GM18858 (cell line): Measurements from ENCODE around the gene PRKAG2.

Experiments used
- ATAC-seq: cut with Tn5 transposase; IDR thresholded peaks from one replicate; pipeline ENCODE4 v1.9.1; 2021; ENCODE audit not compliant: unreplicated experiment

The PRKAG2 gene

GRCh38 chr7:151866761-151867655 is 9.9 kb downstream of the PRKAG2 start:
- ATAC-seq, result no peak

GRCh38 chr7:151866028-151866427 is 10.9 kb downstream of the PRKAG2 start:
- no peak for ATAC-seq

- no peak for ATAC-seq
These were observed 11.7 kb downstream of the PRKAG2 start for GRCh38 chr7:151865070-151865670.

GRCh38 chr7:151864561-151864960 is 12.4 kb downstream of the PRKAG2 start:
- ATAC-seq, result no peak

GRCh38 chr7:151864081-151864480 is 12.8 kb downstream of the PRKAG2 start:
- ATAC-seq, result no peak

GRCh38 chr7:151863386-151864079 is 13.4 kb downstream of the PRKAG2 start:
- no peak for ATAC-seq

- no peak for ATAC-seq
These were observed 14.1 kb downstream of the PRKAG2 start for GRCh38 chr7:151862606-151863381.

- no peak for ATAC-seq
These were observed 15.0 kb downstream of the PRKAG2 start for GRCh38 chr7:151861881-151862280.

GRCh38 chr7:151860771-151861170 is 16.1 kb downstream of the PRKAG2 start:
- ATAC-seq, result no peak

- no peak for ATAC-seq
These were observed 16.8 kb downstream of the PRKAG2 start for GRCh38 chr7:151859948-151860685.

GRCh38 chr7:151859111-151859947 is 17.6 kb downstream of the PRKAG2 start:
- no peak for ATAC-seq

GRCh38 chr7:151858456-151858855 is 18.5 kb downstream of the PRKAG2 start:
- ATAC-seq, result no peak

GRCh38 chr7:151857866-151858450 is 19.0 kb downstream of the PRKAG2 start:
- no peak for ATAC-seq

- ATAC-seq, result no peak
These were observed 19.5 kb downstream of the PRKAG2 start for GRCh38 chr7:151857412-151857811.

GRCh38 chr7:151856516-151856915 is 20.4 kb downstream of the PRKAG2 start:
- ATAC-seq, result no peak

- no peak for ATAC-seq
These were observed 20.8 kb downstream of the PRKAG2 start for GRCh38 chr7:151856098-151856497.

GRCh38 chr7:151854720-151855071 is 22.2 kb downstream of the PRKAG2 start:
- no peak for ATAC-seq

GRCh38 chr7:151853896-151854719 is 22.8 kb downstream of the PRKAG2 start:
- no peak for ATAC-seq
